IMR-90 (cell line): ENCODE measurements around the gene PEX6. TPM values are rescaled to one million over a fixed set of nuclear protein-coding genes. Genes with fewer than 3 reads are reported as not detected.

ENCODE experiments used
- ATAC-seq: fragments of 200-7000 bp; cut with Tn5 transposase; 2 replicates; pipeline ENCODE4 v1.9.1; 2020; ENCODE audit warnings: low read depth, mild to moderate bottlenecking, moderate library complexity
- BruUV-seq: library from RNA; stranded (reverse); fragments of 400-500 nt; replicated peaks from 2 replicates; lab custom pipeline; 2021; lab: Mats Ljungman, UMichigan
- CTCF ChIA-PET: fragments of 300-600 bp; formaldehyde crosslinking; extraction: SDS; loops from one replicate; lab custom pipeline; 2021; ENCODE audit warnings: antibody characterized with exemption; lab: Yijun Ruan, JAX
- POLR2A ChIA-PET: fragments of 300-600 bp; sonication (Branson Sonifier 250); formaldehyde crosslinking; loops from one replicate; lab custom pipeline; 2022; ENCODE audit warnings: antibody characterized with exemption; ENCODE audit not compliant: unreplicated experiment; lab: Charles Lee
- DNase-seq: peaks from one replicate; pipeline ENCODE4 v3.0.0; 2013
- H2AFZ ChIP-seq: replicated peaks from 2 replicates; pipeline ENCODE3; 2013; ENCODE audit warnings: low read length, mild to moderate bottlenecking; ENCODE audit not compliant: poor library complexity
- H2AK5ac ChIP-seq: 2 replicates; pipeline ENCODE4 v1.6.1; 2013; ENCODE audit warnings: low read depth, low read length, inconsistent platforms
- H2AK9ac ChIP-seq: replicated peaks from 2 replicates; pipeline ENCODE3; 2013; ENCODE audit warnings: mild to moderate bottlenecking, low read depth, low read length, moderate library complexity; ENCODE audit not compliant: poor library complexity
- H2BK120ac ChIP-seq: 2 replicates; pipeline ENCODE4 v1.6.1; 2013; ENCODE audit warnings: low read depth, low read length, inconsistent platforms
- H2BK15ac ChIP-seq: 3 replicates; pipeline ENCODE4 v1.6.1; 2013; ENCODE audit warnings: low read depth, low read length, inconsistent platforms
- H2BK20ac ChIP-seq: 2 replicates; pipeline ENCODE4 v1.6.1; 2013; ENCODE audit warnings: low read depth, mild to moderate bottlenecking, inconsistent platforms, low read length, moderate library complexity
- H2BK5ac ChIP-seq: 2 replicates; pipeline ENCODE4 v1.6.1; 2013; ENCODE audit warnings: mild to moderate bottlenecking, low read depth, low read length, inconsistent platforms; ENCODE audit not compliant: poor library complexity, severe bottlenecking
- H3K14ac ChIP-seq: replicated peaks from 2 replicates; pipeline ENCODE4 v1.6.1; 2013; ENCODE audit warnings: low read depth, low read length, inconsistent platforms
- H3K18ac ChIP-seq: 2 replicates; pipeline ENCODE4 v1.6.1; 2013; ENCODE audit warnings: low read depth, low read length, control low read depth
- H3K23ac ChIP-seq: 2 replicates; pipeline ENCODE4 v1.6.1; 2013; ENCODE audit warnings: low read depth, low read length, inconsistent platforms
- H3K27ac ChIP-seq: 2 replicates; pipeline ENCODE4 v1.5.1; 2013; ENCODE audit warnings: mild to moderate bottlenecking, control low read depth, low read length; ENCODE audit not compliant: insufficient read depth
- H3K27me3 ChIP-seq: 2 replicates; pipeline ENCODE4 v1.6.1; 2013; ENCODE audit warnings: low read length; ENCODE audit not compliant: control insufficient read depth, insufficient read depth
- H3K36me3 ChIP-seq: 2 replicates; pipeline ENCODE4 v1.6.1; 2013; ENCODE audit warnings: low read length, mixed read lengths; ENCODE audit not compliant: control insufficient read depth, insufficient read depth
- H3K4ac ChIP-seq: 2 replicates; pipeline ENCODE4 v1.6.1; 2013; ENCODE audit warnings: low read depth, low read length, inconsistent platforms
- H3K4me1 ChIP-seq: 2 replicates; pipeline ENCODE4 v1.6.1; 2013; ENCODE audit warnings: low read length, mixed read lengths; ENCODE audit not compliant: control insufficient read depth, insufficient read depth
- H3K4me2 ChIP-seq: 2 replicates; pipeline ENCODE4 v1.6.1; 2013; ENCODE audit warnings: low read depth, mild to moderate bottlenecking, control low read depth, low read length, moderate library complexity
- H3K4me3 ChIP-seq: 2 replicates; pipeline ENCODE4 v1.5.1; 2013; ENCODE audit warnings: low read depth, mild to moderate bottlenecking, control low read depth, low read length, moderate library complexity; ENCODE audit not compliant: insufficient read depth
- H3K56ac ChIP-seq: 2 replicates; pipeline ENCODE4 v1.6.1; 2013; ENCODE audit warnings: low read length, inconsistent platforms; ENCODE audit not compliant: insufficient read depth; ENCODE audit errors: extremely low read depth
- H3K79me1 ChIP-seq, 2 experiments: 2 replicates each; pipeline ENCODE4 v1.6.1; 2013; ENCODE audit warnings: low read length in 2 of 2, inconsistent platforms in 1 of 2, low read depth in 1 of 2
- H3K9ac ChIP-seq: 2 replicates; pipeline ENCODE4 v1.6.1; 2013; ENCODE audit warnings: low read depth, low read length, control low read depth
- H3K9me1 ChIP-seq: 2 replicates; pipeline ENCODE4 v1.6.1; 2013; ENCODE audit warnings: low read length, inconsistent platforms; ENCODE audit not compliant: insufficient read depth
- H3K9me3 ChIP-seq: 2 replicates; pipeline ENCODE4 v1.6.1; 2013; ENCODE audit warnings: low read length; ENCODE audit not compliant: control insufficient read depth, insufficient read depth
- H4K20me1 ChIP-seq: 2 replicates; pipeline ENCODE4 v1.6.1; 2013; ENCODE audit warnings: low read length, inconsistent platforms; ENCODE audit not compliant: insufficient read depth
- H4K5ac ChIP-seq: 2 replicates; pipeline ENCODE4 v1.6.1; 2013; ENCODE audit warnings: mild to moderate bottlenecking, low read depth, low read length, control low read depth
- H4K8ac ChIP-seq, 2 experiments: 2 replicates each; pipeline ENCODE4 v1.6.1; 2013; ENCODE audit warnings: low read depth in 2 of 2, low read length in 2 of 2, control low read depth in 1 of 2, inconsistent platforms in 1 of 2
- H4K91ac ChIP-seq: 2 replicates; pipeline ENCODE4 v1.6.1; 2013; ENCODE audit warnings: low read depth, low read length, inconsistent platforms; ENCODE audit not compliant: insufficient read depth
- CEBPB ChIP-seq: IDR thresholded peaks from 2 replicates; pipeline ENCODE4 v1.6.1; 2012; ENCODE audit warnings: low read depth, low read length, improper control_type of control experiment
- CHD1 ChIP-seq: IDR thresholded peaks from 2 replicates; pipeline ENCODE4 v1.6.1; 2012; ENCODE audit warnings: low read depth, low read length, improper control_type of control experiment
- FOS ChIP-seq: fragments of 150-350 bp; IDR thresholded peaks from 2 replicates; pipeline ENCODE4 v1.6.1; 2016; ENCODE audit warnings: low read depth, low read length
- MXI1 ChIP-seq: IDR thresholded peaks from 2 replicates; pipeline ENCODE4 v1.6.1; 2012; ENCODE audit warnings: low read depth, mild to moderate bottlenecking, low read length, moderate library complexity, borderline replicate concordance
- NFE2L2 ChIP-seq: fragments of 150-350 bp; IDR thresholded peaks from 2 replicates; pipeline ENCODE4 v1.6.1; 2016; ENCODE audit warnings: low read depth, mild to moderate bottlenecking, low read length
- RAD21 ChIP-seq: IDR thresholded peaks from 2 replicates; pipeline ENCODE4 v1.6.1; 2012; ENCODE audit warnings: low read length, improper control_type of control experiment
- WGBS, 2 experiments: methylation state at CpG; one replicate each; pipeline versions ENCODE4 v1.1.5 to v1.1.7; 2013; ENCODE audit warnings: missing lambda C conversion rate in 2 of 2; ENCODE audit not compliant: insufficient read length in 1 of 2; ENCODE audit errors: extremely low coverage in 2 of 2; 5-methylcytosine and 5-hydroxymethylcytosine counted together
- dilution Hi-C: fragments of 300-500 bp; cut with HindIII; formaldehyde crosslinking; loops from one replicate; pipeline ENCODE4 v1.14.3; 2018; ENCODE audit warnings: low sequenced_read_pairs; ENCODE audit not compliant: unreplicated experiment
- in situ Hi-C: fragments of 300-500 bp; cut with MboI; formaldehyde crosslinking; loops from 3 replicates; pipeline ENCODE4 v1.14.3; 2019; ENCODE audit warnings: low sequenced_read_pairs, inconsistent platforms, mixed read lengths
- intact Hi-C: fragments of 100-400 bp; cut with micrococcal nuclease; formaldehyde crosslinking; loops from 2 replicates; pipeline ENCODE4 v1.10.0; 2022
- polyA plus RNA-seq, 3 experiments: library from polyadenylated mRNA; depleted of rRNA; stranded (reverse); fragments of >200 nt; gene quantifications; 2 replicates each; pipeline ENCODE4 v1.2.3, GENCODE V29; 2012; ENCODE audit warnings: low replicate concordance in 1 of 3
- total RNA-seq: library from RNA; depleted of rRNA; stranded (reverse); fragments of >200 nt; gene quantifications from 2 replicates; pipeline ENCODE4 v1.2.3, GENCODE V29; 2012

Gene PEX6
- total and polyA plus RNA-seq, 2 of the 4 experiments (the other 2 are of a cell fraction), result 10.4 to 10.6 TPM

DNA sequence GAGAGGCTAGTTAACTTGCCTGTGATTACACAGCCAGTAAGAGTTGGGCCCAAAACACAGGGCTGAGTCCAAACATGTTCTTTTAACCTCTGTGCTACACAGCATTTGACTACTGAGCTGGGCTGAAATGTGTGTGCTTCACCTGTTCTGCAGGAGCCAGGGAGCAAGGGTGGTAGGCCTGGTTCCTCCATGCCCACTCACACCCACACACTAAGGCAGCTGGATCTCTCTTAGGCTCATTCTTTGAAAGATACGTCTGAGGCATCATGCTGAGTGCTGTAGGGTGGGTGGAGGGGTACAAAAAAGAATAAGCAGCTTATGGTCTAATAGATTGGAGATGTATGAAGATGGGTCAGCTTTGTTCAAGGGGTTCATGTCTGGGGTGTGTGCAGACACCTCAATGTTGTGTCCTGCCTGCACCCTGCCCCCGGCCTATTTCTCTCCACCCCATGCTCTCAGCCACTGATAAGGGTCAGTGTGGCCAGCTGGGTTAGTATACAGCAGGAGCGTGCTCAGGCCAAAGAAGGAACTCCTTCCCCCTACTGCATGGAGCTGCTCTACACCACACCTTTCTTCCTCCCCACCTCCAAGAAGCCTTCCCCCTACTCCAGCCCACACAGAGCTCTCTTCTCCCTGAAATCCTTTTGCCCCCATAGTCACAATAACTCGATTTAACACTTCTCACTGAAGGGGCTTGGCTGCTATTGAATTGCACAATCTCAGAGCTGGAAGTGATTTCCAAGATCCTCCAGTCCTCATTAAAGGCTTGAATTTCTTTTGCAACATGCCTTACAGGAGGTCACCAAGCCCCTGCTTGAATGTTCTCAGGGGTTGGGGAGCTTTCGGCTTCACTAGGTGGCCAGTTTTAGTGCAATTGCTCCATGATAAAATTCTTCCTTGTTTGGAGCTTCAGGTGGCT, 8.8 kb upstream of the PEX6 start:
- H2BK120ac ChIP-seq, result no peak overlapping the region
- peaks cover 19% of the 10 kb centered on the region; the same call in 1 of the 2 replicates for H3K9me1 ChIP-seq
- H3K18ac ChIP-seq, result no peak overlapping the region
- no peaks in the 10 kb centered on the region for H3K9me3 ChIP-seq
- H2AFZ ChIP-seq, result no peak overlapping the region
- ChIA-PET CTCF (no interaction called here), POLR2A (no interaction called here)
- in situ Hi-C loops, result no loop called here
- H2BK5ac ChIP-seq, result no peak overlapping the region
- H3K27ac ChIP-seq, result no peak overlapping the region
- peaks cover 3% of the 10 kb centered on the region; the same call in 1 of the 2 replicates for H3K4me1 ChIP-seq
- BruUV-seq, result no TSS peak
- H4K91ac ChIP-seq, result no peak overlapping the region
- TF ChIP-seq RAD21 (no peak), CHD1 (no peak), FOS (no peak), MXI1 (no peak), CEBPB (peak; percentile 55; the same call in 1 of the 2 replicates), NFE2L2 (no peak)
- no peak overlapping the region for H4K8ac ChIP-seq
- WGBS, 2 experiments, result 17% methylated on average over 1 of the region's 5 CpGs; no CpG with 5 or more reads in 1 of the 2 experiments
- no peaks in the 10 kb centered on the region for H3K27me3 ChIP-seq
- no peak overlapping the region for H3K56ac ChIP-seq
- no peak overlapping the region for H3K4me2 ChIP-seq
- H4K5ac ChIP-seq, result no peak overlapping the region
- peak overlapping the region; percentile 45; the same call in 1 of the 2 replicates for H3K23ac ChIP-seq
- ATAC-seq (no peak), DNase-seq (no peak)
- intact Hi-C loops, result no loop called here
- peaks cover 23% of the 10 kb centered on the region for H3K36me3 ChIP-seq
- H2BK15ac ChIP-seq, result no peak overlapping the region
- no peak overlapping the region for H2BK20ac ChIP-seq
- H3K9ac ChIP-seq, result no peak overlapping the region
- no peak overlapping the region for H3K4me3 ChIP-seq
- H3K4ac ChIP-seq, result no peak overlapping the region
- peaks cover 30% of the 10 kb centered on the region for H4K20me1 ChIP-seq
- no peak overlapping the region for H2AK5ac ChIP-seq
- dilution Hi-C loops, result no loop called here
- H3K14ac ChIP-seq, result no peak overlapping the region
- no peak overlapping the region for H2AK9ac ChIP-seq
- peaks cover 50 to 61% of the 10 kb centered on the region in 2 experiments for H3K79me1 ChIP-seq
